MM.1S (cell line): ENCODE data around the gene PTPRG.

Source experiments
- CTCF ChIP-seq: fragments of 300-600 bp; sonication (generic); IDR thresholded peaks from 2 replicates; pipeline ENCODE4 v1.5.1; 2016; ENCODE audit warnings: antibody characterized with exemption, low read length, mixed read lengths
- EZH2 ChIP-seq: fragments of 300-600 bp; sonication (generic); optimal IDR thresholded peaks from 2 replicates; pipeline ENCODE3; 2017; ENCODE audit warnings: low read depth, mild to moderate bottlenecking, antibody characterized with exemption, low read length, mixed read lengths

DNA sequence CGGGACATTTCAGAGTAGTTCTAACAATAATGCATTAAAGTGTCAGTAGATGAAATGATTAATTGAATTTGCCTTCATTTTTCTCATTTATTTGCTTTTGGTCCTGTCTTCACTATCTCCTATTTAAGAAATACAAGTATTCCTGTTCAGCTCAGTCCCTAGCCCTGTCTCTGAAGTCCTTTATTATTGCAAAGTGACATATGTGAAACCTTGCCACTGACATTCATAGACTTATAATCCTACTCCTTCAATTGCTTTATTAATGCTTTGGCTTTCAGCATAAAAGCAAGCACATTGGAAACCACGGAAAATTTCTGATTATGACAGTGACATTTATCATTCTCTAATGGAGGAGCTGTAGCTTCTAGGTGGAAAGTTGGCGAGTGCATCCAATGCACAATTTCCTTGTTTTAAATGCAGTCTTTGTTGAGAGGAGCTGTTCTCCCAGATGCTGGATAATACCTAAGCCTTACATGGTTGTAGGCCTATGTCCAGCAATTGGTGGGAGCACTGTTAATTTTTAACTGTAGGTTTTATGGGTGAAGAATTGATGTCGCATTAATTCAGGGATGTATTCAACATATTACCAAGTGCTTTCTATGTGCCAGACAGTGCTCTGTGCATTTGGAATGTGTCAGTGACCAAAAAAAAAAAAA lies 474.2 kb downstream of the PTPRG start:
- TF ChIP-seq EZH2 (no peak), CTCF (no peak)
